ENCODE measurements around the gene RSBN1L. TPM values are rescaled to one million over a fixed set of nuclear protein-coding genes. Genes with fewer than 3 reads are reported as not detected.

The RSBN1L gene
- total RNA-seq, 4 donors from 2014 or later: 30.6 to 43.9 (median 36.9) TPM

DNA sequence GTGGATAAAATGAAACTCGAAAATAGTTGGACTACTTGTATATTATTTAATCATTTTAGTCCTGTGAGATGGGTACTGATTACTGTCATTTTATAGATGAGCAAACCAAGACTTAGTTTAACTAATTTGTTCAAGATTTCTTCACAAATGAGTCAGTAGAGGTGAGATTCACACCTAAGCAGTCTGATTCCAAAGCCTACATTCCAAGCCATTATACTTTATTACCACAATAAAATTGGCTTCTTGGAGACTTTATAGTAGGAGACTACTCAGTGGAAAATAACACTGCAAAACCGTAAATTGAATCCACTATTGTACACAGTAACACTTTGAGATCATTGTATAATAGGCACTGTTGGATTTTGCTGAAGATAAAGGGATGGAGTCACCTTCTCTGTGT lies 104.5 kb downstream of the RSBN1L start:
- intact Hi-C loops (cut with DNase I): no loop called here
- Histone ChIP-seq H3K4me3 (replicated peaks in 1 of 3) (no peak overlapping the region), H3K36me3 (no peaks in the 10 kb centered on the region), H3K27ac (no peak overlapping the region), H3K4me1 (peaks cover 18 to 20% of the 10 kb centered on the region in 2 donors), H3K9me3 (no peaks in the 10 kb centered on the region), H3K27me3 (no peaks in the 10 kb centered on the region)
- TF ChIP-seq POLR2A (IDR thresholded peaks at IDR 0.05): no peak
- TF ChIP-seq, protein P1, sequence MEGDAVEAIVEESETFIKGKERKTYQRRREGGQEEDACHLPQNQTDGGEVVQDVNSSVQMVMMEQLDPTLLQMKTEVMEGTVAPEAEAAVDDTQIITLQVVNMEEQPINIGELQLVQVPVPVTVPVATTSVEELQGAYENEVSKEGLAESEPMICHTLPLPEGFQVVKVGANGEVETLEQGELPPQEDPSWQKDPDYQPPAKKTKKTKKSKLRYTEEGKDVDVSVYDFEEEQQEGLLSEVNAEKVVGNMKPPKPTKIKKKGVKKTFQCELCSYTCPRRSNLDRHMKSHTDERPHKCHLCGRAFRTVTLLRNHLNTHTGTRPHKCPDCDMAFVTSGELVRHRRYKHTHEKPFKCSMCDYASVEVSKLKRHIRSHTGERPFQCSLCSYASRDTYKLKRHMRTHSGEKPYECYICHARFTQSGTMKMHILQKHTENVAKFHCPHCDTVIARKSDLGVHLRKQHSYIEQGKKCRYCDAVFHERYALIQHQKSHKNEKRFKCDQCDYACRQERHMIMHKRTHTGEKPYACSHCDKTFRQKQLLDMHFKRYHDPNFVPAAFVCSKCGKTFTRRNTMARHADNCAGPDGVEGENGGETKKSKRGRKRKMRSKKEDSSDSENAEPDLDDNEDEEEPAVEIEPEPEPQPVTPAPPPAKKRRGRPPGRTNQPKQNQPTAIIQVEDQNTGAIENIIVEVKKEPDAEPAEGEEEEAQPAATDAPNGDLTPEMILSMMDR (IDR thresholded peaks at IDR 0.05): no peak
- DNase-seq: no peak
- WGBS, 2 donors: 93 to 95% methylated on average over 2 of the region's 2 CpGs

DNA sequence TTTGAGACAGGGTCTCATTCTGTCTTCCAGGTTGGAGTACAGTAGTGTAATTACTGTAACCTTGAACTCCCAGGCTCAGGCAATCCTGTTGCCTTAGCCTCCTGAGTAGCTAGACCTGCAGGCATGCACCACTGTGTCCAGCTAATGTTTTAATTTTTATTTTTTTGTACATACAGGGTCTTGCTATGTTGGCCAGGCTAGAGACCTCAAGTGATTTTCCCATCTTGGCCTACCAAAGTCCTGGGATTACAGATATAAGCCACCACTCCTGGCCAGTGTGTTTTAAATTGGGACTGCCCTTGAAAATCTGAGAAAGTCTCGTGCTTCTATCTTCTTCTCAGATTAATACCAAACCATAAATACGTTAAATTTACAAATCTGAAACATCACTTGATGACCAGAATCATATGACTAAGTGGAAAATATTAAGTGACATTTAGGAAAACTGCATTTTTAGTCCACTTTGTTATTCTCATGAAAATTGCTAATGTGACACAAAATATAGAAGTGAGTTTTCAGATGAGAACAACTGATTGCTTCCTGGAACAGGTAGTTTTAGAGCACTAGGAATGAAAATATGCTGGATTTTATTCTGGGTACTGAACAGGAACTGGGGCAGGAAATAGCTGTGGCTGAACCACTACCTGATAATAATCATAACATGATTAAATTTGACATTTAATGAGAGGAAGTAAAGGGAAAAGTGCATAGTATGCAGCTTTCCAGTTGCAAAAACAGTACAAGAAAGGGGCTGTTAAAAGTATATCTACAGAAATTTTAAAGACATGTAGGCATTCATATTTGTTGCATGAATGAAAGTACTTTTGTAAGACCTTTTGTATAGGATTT lies 106.5 kb downstream of the RSBN1L start:
- no peak for TF ChIP-seq POLR2A (IDR thresholded peaks at IDR 0.05)
- TF ChIP-seq, protein P1 (IDR thresholded peaks at IDR 0.05): no peak
- DNase-seq: no peak
- intact Hi-C loops (cut with DNase I): no loop called here
- 84 to 88% methylated on average over 2 of the region's 2 CpGs for WGBS, 2 donors
- H3K4me1 ChIP-seq: peaks cover 0 to 7% of the 10 kb centered on the region in 2 donors
- H3K27me3 ChIP-seq: no peaks in the 10 kb centered on the region
- no peaks in the 10 kb centered on the region for H3K9me3 ChIP-seq
- H3K4me3 ChIP-seq (replicated peaks in 1 of 3): no peak overlapping the region
- H3K36me3 ChIP-seq: no peaks in the 10 kb centered on the region
- H3K27ac ChIP-seq: no peak overlapping the region

DNA sequence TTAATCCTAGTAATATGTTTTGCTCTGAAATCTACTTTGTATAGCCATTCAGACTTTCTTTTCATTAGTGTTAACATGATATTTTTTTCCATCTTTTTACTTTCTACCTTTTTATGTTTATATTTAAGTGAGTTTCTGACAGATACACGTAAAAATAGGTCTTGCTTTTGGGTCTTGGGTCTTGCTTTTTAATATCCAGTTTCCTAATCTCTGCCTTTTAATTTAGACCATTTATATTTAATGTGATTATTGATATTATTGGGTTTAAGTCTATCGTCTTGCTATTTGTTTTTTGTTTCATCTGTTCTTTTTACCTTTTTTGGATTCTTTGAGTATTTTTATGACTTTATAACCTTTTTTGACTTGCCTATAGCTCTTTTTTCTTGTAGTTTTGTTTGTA lies 110.2 kb downstream of the RSBN1L start:
- intact Hi-C loops (cut with DNase I): no loop called here
- 97 to 99% methylated on average over 2 of the region's 2 CpGs for WGBS, 2 donors
- Histone ChIP-seq H3K4me3 (replicated peaks in 1 of 3) (no peak overlapping the region), H3K27ac (no peak overlapping the region), H3K9me3 (no peaks in the 10 kb centered on the region), H3K4me1 (no peaks in the 10 kb centered on the region), H3K27me3 (no peaks in the 10 kb centered on the region), H3K36me3 (no peaks in the 10 kb centered on the region)
- no peak for DNase-seq
- TF ChIP-seq POLR2A (IDR thresholded peaks at IDR 0.05): no peak
- TF ChIP-seq, protein P1 (IDR thresholded peaks at IDR 0.05): no peak

DNA sequence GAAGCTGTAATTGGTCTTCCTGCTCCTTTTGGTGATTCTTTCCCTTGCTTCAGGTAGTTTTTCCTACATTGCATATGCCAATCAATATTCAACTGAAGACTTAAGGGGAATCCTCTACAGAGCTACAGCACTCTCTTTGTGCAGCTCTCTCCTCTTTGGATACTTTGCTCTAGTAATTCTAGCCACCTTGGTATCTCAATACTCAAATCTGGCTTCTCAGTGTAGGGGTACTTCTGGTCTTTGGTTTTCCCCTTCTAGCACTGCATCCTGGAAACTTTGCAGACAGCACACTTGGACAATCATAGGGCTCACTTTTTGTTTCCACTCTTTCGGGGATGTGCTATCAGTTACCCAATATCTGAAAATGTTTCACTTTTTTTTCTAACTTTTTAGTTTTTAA lies 112.3 kb downstream of the RSBN1L start:
- H3K27ac ChIP-seq: no peak overlapping the region
- no peaks in the 10 kb centered on the region for H3K9me3 ChIP-seq
- TF ChIP-seq POLR2A (IDR thresholded peaks at IDR 0.05): no peak
- TF ChIP-seq, protein P1 (IDR thresholded peaks at IDR 0.05): no peak
- intact Hi-C loops (cut with DNase I): no loop called here
- no peak for DNase-seq
- H3K27me3 ChIP-seq: no peaks in the 10 kb centered on the region
- 96 to 100% methylated on average over 1 of the region's 1 CpG for WGBS, 2 donors
- H3K36me3 ChIP-seq: no peaks in the 10 kb centered on the region
- no peak overlapping the region for H3K4me3 ChIP-seq (replicated peaks in 1 of 3)
- H3K4me1 ChIP-seq: no peaks in the 10 kb centered on the region

DNA sequence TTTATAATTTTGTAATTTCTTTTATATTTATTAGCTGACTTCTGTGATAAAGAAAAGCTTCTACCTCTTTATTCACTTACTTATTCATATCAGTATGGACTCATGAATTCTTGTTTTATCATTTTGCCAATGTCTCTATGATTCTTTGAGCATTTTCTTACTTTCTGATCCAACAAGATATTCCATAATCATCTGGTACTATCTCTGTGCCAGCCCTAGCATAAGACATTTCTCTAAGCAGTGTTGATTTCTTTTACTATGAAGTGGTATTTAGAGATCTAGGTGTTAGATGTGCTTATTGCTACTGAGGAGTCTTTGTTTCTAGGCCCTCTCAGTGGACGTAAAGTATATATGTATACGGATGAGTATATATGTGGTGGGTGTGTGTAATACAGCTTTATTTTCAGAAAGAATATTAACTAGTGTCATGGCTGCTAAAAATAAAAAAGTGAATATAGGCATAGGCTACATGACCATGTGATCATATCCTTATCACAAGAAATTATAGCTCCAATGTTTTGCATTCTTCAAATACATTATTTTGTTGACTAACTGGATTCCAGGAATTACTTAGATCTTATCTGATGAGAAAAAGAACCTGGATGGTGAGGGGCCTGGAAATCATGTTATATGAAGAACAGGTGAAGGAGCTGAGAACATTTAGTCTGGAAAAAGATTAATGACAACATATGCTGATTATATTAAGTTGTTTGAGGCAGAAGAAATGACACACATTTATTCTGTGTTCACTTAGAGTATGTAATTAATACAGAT lies 115.4 kb downstream of the RSBN1L start:
- Histone ChIP-seq H3K27ac (no peak overlapping the region), H3K4me1 (no peaks in the 10 kb centered on the region), H3K27me3 (no peaks in the 10 kb centered on the region), H3K36me3 (no peaks in the 10 kb centered on the region), H3K9me3 (no peaks in the 10 kb centered on the region), H3K4me3 (replicated peaks in 1 of 3) (no peak overlapping the region)
- no peak for DNase-seq
- intact Hi-C loops (cut with DNase I): no loop called here
- 93 to 95% methylated on average over 2 of the region's 2 CpGs for WGBS, 2 donors
- TF ChIP-seq, protein P1 (IDR thresholded peaks at IDR 0.05): no peak
- no peak for TF ChIP-seq POLR2A (IDR thresholded peaks at IDR 0.05)

All from thyroid gland (tissue), 4 donors.